ENCODE results near the gene UROC1. TPM values are rescaled to one million over a fixed set of nuclear protein-coding genes. Genes with fewer than 3 reads are reported as not detected.

UROC1 gene
- total RNA-seq, 2 experiments from 2014 or later, result not detected

DNA sequence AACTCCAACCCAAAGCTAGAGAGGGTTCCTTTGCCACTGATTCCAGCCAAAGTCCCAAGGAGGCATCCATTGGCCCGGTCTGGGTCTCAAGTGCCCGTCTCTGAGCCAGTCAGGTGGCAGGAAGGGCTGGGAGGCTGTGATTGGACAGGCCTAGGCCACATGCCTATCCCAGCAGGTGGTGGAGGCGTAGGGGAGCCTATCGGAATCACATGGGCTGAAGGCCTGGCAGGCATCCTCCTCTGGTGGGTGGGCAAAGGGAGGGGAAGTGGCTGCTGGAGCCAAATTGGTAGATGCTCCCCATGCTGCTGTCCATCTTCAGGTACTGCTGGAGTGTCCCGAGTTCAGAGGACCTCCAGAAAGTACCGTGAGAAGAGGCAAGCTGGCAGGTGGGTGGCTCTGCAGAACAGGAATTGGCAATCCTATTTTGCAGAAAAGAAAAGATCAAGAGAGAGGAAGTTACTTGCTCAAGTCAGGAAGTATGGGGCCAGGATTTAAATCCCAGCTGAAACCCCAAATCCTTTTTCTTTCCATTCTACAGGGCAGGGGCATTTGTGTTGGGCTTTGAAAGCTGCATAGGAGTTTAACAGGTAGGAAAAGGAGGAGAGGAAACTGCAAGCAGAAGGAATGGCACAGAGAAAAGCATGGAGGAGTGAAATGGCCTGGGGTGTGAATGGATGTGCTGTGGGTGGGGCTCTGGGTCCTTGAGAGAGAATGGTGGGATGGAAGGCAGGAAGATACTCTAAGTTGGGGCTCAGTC is 10.1 kb upstream of the UROC1 start:
- ChIA-PET CTCF (interaction anchor here (0.6 to 1.4 kb wide), 2 partner anchors 27 to 139 kb away, joined by 3 read pairs; no protein-coding TSS in a partner anchor), POLR2A (no interaction called here)
- Mint-ChIP-seq H3K36me3 (ENCODE audit: low read depth) (no peaks in the 10 kb centered on the region), H3K9me3 (ENCODE audit: low read depth) (no peaks in the 10 kb centered on the region), H3K27ac (no peak overlapping the region), H3K27me3 (peaks cover 7% of the 10 kb centered on the region), H3K4me3 (no peak overlapping the region), H3K4me1 (no peaks in the 10 kb centered on the region)
- no peak for ATAC-seq
- no peak for DNase-seq
- intact Hi-C loops (cut with DNase I, micrococcal nuclease), result loop anchor here in 1 of 2 experiments (10.0 kb wide), 1 partner anchor 1017 kb away; no protein-coding TSS in a partner anchor

DNA sequence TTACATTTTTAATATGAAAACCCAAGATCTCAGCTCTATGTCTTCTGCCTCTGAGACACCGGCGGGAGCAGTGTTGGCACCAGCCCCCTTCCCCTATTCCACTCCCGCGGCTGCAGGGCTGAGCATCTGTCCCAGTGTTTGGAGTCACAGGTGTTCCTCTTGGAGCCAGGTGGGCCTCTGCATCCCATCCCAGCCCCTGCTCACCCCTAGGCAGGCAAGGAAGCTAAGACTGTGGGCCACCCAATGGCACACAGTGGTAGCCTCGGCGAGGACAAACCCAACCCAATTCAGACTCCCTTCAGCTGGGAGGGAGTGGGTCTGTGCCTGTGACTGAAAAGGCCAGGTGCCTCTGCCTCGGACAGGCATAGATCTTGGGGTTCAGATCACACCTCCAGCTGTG is 9.4 kb upstream of the UROC1 start:
- ATAC-seq, result no peak
- Mint-ChIP-seq H3K27ac (no peak overlapping the region), H3K36me3 (ENCODE audit: low read depth) (no peaks in the 10 kb centered on the region), H3K9me3 (ENCODE audit: low read depth) (no peaks in the 10 kb centered on the region), H3K4me1 (no peaks in the 10 kb centered on the region), H3K27me3 (peaks cover 7% of the 10 kb centered on the region), H3K4me3 (no peak overlapping the region)
- ChIA-PET POLR2A (no interaction called here), CTCF (interaction anchor here (0.6 to 1.4 kb wide), 2 partner anchors 28 to 138 kb away, joined by 3 read pairs; no protein-coding TSS in a partner anchor)
- DNase-seq, result no peak
- intact Hi-C loops (cut with DNase I, micrococcal nuclease), result loop anchor here in 1 of 2 experiments (10.0 kb wide), 1 partner anchor 1018 kb away; no protein-coding TSS in a partner anchor

- Mint-ChIP-seq H3K4me1 (no peaks in the 10 kb centered on the region), H3K4me3 (no peak overlapping the region), H3K36me3 (ENCODE audit: low read depth) (no peaks in the 10 kb centered on the region), H3K9me3 (ENCODE audit: low read depth) (no peaks in the 10 kb centered on the region), H3K27ac (no peak overlapping the region), H3K27me3 (peaks cover 7% of the 10 kb centered on the region)
- DNase-seq, result no peak
- ATAC-seq, result no peak
- CTCF ChIA-PET, result interaction anchor here (0.6 to 1.4 kb wide), 2 partner anchors 28 to 138 kb away, joined by 3 read pairs; no protein-coding TSS in a partner anchor
- intact Hi-C loops (cut with DNase I, micrococcal nuclease), result loop anchor here in 1 of 2 experiments (10.0 kb wide), 1 partner anchor 1018 kb away; no protein-coding TSS in a partner anchor
- POLR2A ChIA-PET, result no interaction called here
Observed at GRCh38 chr3:126526668-126527005, 9.1 kb upstream of the UROC1 start.

GRCh38 chr3:126525853-126526667 is 8.5 kb upstream of the UROC1 start:
- CTCF ChIA-PET, result interaction anchor here (1.4 kb wide), 1 partner anchor 29 kb away, joined by 3 read pairs; no protein-coding TSS in a partner anchor
- no peak for DNase-seq
- POLR2A ChIA-PET, result no interaction called here
- H3K4me3 Mint-ChIP-seq, result no peak overlapping the region
- no peaks in the 10 kb centered on the region for H3K4me1 Mint-ChIP-seq
- H3K9me3 Mint-ChIP-seq (ENCODE audit: low read depth), result no peaks in the 10 kb centered on the region
- H3K27ac Mint-ChIP-seq, result no peak overlapping the region
- no peaks in the 10 kb centered on the region for H3K36me3 Mint-ChIP-seq (ENCODE audit: low read depth)
- intact Hi-C loops (cut with DNase I, micrococcal nuclease), result loop anchor here in 1 of 2 experiments (10.0 kb wide), 1 partner anchor 1019 kb away; no protein-coding TSS in a partner anchor
- ATAC-seq, result no peak
- peaks cover 7% of the 10 kb centered on the region for H3K27me3 Mint-ChIP-seq

GRCh38 chr3:126525091-126525852 is 7.7 kb upstream of the UROC1 start:
- POLR2A ChIA-PET, result no interaction called here
- H3K27me3 Mint-ChIP-seq, result peaks cover 7% of the 10 kb centered on the region
- no peak for ATAC-seq
- no peak overlapping the region for H3K27ac Mint-ChIP-seq
- no peaks in the 10 kb centered on the region for H3K4me1 Mint-ChIP-seq
- DNase-seq, result no peak
- no peaks in the 10 kb centered on the region for H3K9me3 Mint-ChIP-seq (ENCODE audit: low read depth)
- H3K36me3 Mint-ChIP-seq (ENCODE audit: low read depth), result no peaks in the 10 kb centered on the region
- CTCF ChIA-PET, result interaction anchor here (0.7 kb wide), 1 partner anchor 1044 kb away, joined by 3 read pairs; no protein-coding TSS in a partner anchor
- intact Hi-C loops (cut with DNase I, micrococcal nuclease), result loop anchor here in 1 of 2 experiments (10.0 kb wide), 1 partner anchor 1020 kb away; no protein-coding TSS in a partner anchor
- no peak overlapping the region for H3K4me3 Mint-ChIP-seq

- Mint-ChIP-seq H3K27ac (no peak overlapping the region), H3K4me3 (no peak overlapping the region), H3K4me1 (no peaks in the 10 kb centered on the region), H3K9me3 (ENCODE audit: low read depth) (no peaks in the 10 kb centered on the region), H3K36me3 (ENCODE audit: low read depth) (no peaks in the 10 kb centered on the region), H3K27me3 (peaks cover 7% of the 10 kb centered on the region)
- ATAC-seq (no peak), DNase-seq (peak; percentile 36)
- POLR2A ChIA-PET, result no interaction called here
- CTCF ChIA-PET, result interaction anchor here (0.7 kb wide), 1 partner anchor 1044 kb away, joined by 3 read pairs; no protein-coding TSS in a partner anchor
- intact Hi-C loops (cut with DNase I, micrococcal nuclease), result loop anchor here in 1 of 2 experiments (5.0 to 10.0 kb wide), 2 partner anchors 933 to 1020 kb away; no protein-coding TSS in a partner anchor
Observed at GRCh38 chr3:126524429-126524988, 6.9 kb upstream of the UROC1 start.

GRCh38 chr3:126523745-126524428 is 6.3 kb upstream of the UROC1 start, which contains the start of gene CHST13:
Gene CHST13, plus strand, starts transcription at chr3:126524155. Its CDS starts 178 bp downstream, at chr3:126524333.
- H3K4me3 Mint-ChIP-seq, result no peak within 1 kb of the TSS
- ChIA-PET CTCF (interaction anchor here (0.7 to 1.8 kb wide), 3 partner anchors 10 to 217 kb away, joined by 7 to 14 read pairs (median 9); no protein-coding TSS in a partner anchor), POLR2A (no interaction called here)
- no peak within 1 kb of the TSS for H3K27ac Mint-ChIP-seq
- H3K9me3 Mint-ChIP-seq (ENCODE audit: low read depth), result no peaks in the 10 kb centered on the region
- ATAC-seq, result peak; percentile 63
- no peaks in the 10 kb centered on the region for H3K36me3 Mint-ChIP-seq (ENCODE audit: low read depth)
- H3K27me3 Mint-ChIP-seq, result peaks cover 7% of the 10 kb centered on the region
- intact Hi-C loops (cut with DNase I, micrococcal nuclease), result loop anchor here in 1 of 2 experiments (5.0 to 10.0 kb wide), 2 partner anchors 933 to 1021 kb away; no protein-coding TSS in a partner anchor
- H3K4me1 Mint-ChIP-seq, result no peaks in the 10 kb centered on the region
- DNase-seq, result peak; percentile 32

DNA sequence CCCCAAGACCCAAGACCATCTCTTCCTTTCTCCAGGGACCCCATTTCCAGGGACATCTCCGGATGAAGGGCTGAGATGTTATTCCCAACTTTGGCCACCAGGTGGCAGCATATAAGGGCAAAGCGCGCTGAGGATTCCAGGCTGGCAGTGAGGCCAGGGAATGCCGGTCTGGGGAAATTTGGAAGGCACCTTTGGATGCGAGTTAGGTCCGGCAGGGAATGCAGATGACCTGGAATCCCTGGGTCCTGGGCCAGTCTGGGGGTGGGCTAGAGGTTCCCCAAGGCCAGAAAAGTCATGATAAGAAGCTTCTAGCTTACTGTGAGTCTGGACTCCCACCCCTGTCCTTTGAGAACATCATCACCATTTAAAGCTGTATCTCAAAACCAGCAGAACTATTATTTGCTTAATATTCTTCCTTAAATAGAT is 4.8 kb upstream of the UROC1 start:
- Mint-ChIP-seq H3K36me3 (ENCODE audit: low read depth) (no peaks in the 10 kb centered on the region), H3K9me3 (ENCODE audit: low read depth) (no peaks in the 10 kb centered on the region), H3K4me1 (no peaks in the 10 kb centered on the region), H3K4me3 (no peak overlapping the region), H3K27me3 (peaks cover 7% of the 10 kb centered on the region), H3K27ac (no peak overlapping the region)
- peak; percentile 53 for DNase-seq
- ChIA-PET POLR2A (no interaction called here), CTCF (interaction anchor here (0.6 to 1.8 kb wide), 17 partner anchors 9 to 1026 kb away, joined by 3 to 14 read pairs (median 3); no protein-coding TSS in a partner anchor)
- intact Hi-C loops (cut with DNase I, micrococcal nuclease), result loop anchor here (1.0 to 10.0 kb wide), 4 partner anchors 933 to 1025 kb away; no protein-coding TSS in a partner anchor
- no peak for ATAC-seq

DNA sequence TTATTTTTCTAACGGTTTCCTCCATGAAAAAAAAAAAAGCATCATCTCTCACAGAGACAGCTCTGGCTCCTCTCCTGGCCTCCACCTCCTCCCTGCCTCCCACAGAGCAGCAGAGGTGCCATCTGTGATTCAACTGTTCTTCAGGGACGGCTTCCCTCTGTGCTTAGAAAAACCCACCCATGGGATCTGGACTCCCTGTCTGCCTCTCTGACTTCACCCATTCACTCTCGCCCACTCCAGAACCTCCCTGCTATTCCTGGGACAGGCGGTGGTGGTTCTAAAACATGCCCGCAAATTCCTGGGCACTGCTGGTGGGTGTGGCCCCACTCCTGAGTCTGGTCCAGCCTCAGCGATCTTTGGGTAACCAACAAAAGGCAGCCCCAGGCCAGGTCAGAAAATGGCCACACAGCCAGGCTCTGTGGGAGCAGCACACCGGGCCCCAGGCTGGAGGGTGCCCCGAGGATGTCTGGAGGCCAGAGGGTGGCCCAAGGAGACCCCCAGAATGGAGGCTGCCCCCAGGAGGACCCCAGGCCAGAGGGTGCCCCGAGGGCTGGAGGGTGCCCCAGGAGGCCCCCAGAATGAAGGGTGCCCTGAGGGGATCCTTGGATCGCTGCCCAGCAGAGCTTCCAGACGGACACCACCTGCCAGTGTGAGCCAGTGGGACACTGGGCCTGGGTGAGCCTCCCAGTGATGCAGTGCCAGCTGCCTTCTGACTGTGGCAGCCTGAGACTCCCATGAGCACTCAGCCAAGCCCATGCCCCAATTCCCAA is 3.7 kb upstream of the UROC1 start:
- no peak overlapping the region for H3K27ac Mint-ChIP-seq
- CTCF ChIA-PET, result interaction anchor here (0.6 to 1.8 kb wide), 3 partner anchors 11 to 139 kb away, joined by 3 to 7 read pairs (median 3); no protein-coding TSS in a partner anchor
- H3K27me3 Mint-ChIP-seq, result peaks cover 7% of the 10 kb centered on the region
- H3K9me3 Mint-ChIP-seq (ENCODE audit: low read depth), result no peaks in the 10 kb centered on the region
- H3K4me1 Mint-ChIP-seq, result no peaks in the 10 kb centered on the region
- ATAC-seq (no peak), DNase-seq (no peak)
- no peak overlapping the region for H3K4me3 Mint-ChIP-seq
- POLR2A ChIA-PET, result no interaction called here
- intact Hi-C loops (cut with DNase I, micrococcal nuclease), result loop anchor here in 1 of 2 experiments (5.0 to 10.0 kb wide), 2 partner anchors 936 to 1023 kb away; no protein-coding TSS in a partner anchor
- no peaks in the 10 kb centered on the region for H3K36me3 Mint-ChIP-seq (ENCODE audit: low read depth)
